ENCODE results near the gene AFG3L2.

AFG3L2 gene

DNA sequence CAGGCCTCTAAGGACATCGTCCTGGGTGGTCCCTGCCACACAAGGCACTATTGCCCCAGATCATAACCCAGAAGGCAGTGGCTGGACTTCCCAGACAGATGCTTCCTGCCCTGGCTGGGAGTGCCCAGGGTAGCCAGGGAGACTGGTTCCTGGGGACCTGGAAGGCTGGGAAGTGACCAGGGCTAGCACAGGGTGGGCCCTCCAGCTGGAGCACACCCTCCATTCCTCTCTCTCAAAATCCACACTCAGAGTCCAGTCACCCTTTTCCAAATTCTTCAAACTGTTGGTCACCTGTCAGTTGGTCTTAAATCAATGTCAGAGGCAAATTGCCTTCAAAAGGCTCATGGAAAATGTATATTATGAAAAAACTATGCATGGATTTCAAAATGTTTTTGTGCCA is 80.6 kb downstream of the AFG3L2 start:
- DNase-seq = no peak

DNA sequence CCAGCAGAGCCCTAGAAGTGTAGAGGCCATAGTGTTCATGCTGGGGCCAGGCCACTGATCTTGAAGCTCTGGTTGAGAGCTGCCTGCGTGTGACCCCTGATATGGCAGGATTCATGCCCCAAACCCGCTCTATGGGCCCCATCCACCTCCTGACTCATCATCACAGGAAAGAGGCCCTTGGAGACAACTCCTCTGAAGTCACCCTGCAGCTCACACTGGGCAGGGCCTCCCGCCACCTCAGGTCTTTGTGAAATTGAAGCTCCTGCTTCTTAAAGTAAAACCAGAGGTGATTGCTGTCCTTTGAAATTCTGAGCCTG is 81.0 kb downstream of the AFG3L2 start:
- no peak for DNase-seq

DNA sequence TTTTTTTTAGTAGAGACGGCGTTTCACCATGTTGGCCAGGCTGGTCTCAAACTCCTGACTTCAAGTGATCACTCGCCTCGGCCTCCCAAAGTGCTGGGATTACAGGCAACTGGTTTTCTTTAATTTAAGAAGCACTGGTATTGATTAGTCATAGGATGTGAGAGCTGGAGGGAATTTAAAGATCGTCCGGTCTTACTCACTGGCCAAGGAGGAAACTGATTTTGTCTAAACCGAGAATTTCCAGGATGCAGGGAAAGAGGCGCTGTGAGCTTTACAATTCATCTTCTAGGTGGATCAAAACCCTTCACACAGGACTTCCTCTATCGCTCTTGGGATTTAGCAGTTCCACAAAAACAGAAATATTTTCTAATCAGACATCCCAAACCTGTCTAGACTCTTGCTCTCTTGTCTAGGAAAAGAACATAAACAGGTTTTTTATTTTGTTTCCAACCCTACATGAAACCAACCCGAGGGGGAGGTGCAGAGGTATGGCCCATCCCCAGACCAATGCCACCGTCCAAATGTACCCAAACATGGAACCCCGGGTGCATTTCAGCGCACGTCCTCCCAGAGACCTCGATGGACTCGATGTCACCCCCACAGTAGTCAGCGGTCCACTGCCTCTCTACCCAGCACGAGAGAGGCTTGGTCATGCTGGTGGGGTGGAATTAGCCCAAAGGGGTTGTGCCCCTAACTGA is 81.5 kb downstream of the AFG3L2 start:
- DNase-seq = no peak

DNA sequence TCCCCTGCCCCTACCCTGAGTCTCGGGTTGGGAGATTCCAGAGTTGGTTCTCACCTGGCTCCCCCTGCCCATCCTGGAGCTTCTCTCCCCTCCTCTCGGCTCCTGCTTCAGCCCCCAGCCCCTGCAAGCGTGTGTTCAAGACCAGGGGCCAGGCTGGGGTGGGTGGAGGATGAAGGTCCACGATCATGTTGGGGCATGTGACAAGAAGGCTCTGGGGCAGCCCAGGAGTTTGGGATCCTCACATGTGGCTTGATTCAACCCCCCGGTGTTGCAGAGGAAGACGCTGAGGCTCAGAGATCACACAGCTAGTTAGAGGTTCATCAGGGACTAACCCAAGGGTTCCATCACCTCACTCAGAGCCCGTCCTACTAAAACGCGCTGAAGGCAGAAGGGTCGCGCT is 83.2 kb downstream of the AFG3L2 start:
- no peak for DNase-seq

DNA sequence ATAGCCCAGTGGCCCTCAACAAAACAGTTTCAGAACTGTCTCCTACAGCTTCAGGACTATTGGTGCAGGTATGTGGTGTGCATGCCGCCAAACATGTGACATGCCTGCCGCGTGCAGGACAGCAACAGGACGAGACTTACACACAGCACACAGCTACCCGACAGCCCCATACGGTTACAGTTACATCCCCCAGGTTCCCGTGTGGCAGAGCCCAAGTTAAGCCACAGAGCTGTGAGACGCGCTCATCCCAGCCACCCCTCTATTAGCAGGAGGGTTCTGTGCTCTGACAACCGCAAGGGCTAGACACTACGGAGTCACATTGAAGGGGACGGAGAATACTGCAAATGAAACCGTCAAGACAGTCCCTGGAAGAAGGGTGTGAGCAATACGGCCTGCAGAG is 85.3 kb downstream of the AFG3L2 start:
- DNase-seq = no peak

DNA sequence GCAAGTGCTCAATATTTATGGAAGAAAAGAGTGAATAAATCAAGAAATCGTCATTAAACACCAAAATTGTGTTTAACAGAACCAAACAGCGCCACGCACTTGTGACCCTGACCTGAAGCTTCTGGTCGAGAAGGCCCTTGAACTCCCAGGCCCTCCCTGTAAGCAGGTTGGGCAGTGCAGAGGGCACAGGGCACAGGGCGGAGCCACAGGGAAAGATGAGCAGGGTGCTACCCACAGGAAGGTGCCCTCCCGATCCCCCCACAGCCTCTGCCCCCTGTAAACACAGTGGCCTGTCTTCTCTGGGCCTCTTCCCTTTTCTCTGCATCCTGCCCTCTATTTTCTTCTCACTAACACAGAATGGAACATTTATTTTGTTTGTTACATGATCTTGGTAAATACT is 85.9 kb downstream of the AFG3L2 start:
- no peak for DNase-seq

DNA sequence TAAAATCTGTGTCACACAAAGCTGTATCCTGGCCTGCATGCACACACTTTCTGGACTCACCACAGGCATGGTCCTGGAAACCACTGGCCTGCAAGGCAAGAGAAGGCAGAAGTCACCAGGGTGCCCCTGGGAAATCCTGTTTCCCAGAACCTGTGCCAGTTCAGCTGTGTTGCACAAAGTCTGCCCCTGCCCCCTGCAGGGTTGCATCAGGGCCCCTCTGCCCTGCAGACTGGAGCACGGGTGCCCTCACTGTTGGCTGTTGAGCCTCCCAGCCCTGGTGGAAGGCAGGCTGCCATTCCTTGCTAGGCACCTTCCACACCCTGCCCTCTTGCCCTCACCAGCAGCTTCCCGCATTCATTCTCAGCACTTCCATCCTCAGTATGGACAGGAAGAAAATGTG is 86.9 kb downstream of the AFG3L2 start:
- no peak for DNase-seq

DNA sequence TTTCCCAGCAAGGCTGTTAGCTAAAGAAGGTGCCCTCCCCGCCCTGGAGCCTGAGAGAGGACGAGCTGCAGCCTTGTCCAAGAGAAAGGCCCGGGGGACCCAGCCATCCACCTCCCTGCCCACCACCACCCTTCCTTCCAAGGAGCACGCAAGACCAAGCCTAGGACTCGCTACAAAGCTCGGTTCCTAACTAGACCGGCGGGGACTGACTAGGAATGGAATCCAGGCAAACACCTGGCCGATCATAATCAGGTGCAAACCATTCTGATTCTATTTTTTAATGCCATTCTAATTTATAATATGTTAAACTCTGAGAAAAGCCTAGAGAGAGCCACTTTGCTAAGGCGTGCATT is 88.6 kb downstream of the AFG3L2 start:
- DNase-seq = no peak

DNA sequence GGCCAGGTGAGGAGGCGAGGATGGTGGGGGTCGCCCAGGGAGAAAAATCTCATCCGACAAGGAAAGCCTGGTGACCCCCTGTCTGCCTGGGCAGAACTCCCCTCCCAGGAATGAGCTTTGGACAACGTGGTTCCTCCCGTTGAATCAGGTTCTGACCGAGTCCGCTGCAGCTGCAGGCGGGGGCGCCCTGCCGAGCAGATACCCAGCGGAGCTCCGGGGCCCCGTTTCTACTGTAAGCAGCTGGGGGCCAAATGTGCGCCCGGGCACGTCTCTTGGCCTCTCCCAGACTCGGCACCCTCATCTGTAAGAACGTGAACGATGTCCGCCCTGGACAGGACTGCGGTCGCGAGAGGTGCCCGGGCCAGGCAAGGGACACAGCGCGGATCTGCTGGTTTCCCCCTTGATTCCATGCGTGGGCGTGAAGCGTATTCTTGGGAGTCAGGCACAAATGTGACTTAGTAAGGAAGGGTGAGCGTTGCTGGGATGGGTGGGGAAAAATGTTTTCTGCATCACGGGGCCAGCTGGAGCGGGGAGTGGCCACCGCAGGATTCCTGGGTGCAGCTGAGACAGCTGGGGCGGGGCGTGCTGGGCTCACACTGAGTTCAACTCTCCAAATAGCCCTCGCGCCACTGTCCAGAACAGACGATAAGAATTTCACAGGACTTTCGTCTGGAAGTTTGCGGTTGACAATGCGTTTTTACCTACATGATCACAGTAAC is 89.2 kb downstream of the AFG3L2 start:
- DNase-seq = peak; percentile 62

DNA sequence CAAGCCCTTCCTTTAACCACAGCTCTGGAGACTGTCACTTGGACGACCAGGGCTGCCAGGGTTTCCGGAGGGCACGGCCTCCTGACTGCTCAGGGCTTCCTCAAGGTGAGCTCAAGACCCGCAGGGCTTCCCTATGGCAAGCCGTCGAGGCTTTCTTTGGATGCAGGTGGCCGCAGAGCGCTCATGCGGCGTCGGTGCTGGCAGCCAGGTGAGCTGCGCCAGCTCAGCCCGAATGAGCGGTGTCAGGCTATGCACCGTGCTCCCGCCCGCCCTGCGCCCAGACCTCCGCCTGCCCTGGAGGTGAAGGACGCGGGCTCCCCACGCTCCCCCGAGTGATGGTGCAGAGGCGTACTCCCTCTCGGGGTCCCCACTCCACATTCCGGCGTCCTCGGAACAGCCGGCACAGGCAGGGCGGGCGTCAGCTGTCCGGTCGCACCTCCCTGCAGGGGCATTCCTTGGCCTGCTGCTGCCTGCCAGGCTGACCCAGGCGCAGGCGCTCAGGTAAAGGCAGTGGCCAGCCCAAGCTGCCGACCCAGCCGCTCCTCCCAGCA is 89.8 kb downstream of the AFG3L2 start:
- no peak for DNase-seq

DNA sequence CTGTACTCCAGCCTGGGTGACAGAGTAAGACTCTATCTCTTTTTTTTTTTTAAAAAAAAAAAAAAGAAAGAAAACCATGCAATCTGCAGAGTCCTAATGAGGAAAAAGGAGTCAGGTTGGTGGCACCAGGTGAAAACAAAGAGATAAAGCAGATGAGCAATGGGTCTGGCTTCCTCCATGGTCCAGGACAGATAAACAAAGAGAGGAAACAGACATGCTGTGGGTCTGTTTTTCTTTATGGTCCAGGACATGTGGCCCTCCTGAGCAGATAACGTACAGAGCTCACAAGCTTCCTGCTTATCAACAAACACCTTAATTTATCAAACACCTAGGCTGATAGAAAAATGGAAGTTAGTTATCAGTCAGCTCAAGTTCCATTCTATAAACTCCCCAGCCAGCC is 93.4 kb downstream of the AFG3L2 start:
- no peak for DNase-seq

DNA sequence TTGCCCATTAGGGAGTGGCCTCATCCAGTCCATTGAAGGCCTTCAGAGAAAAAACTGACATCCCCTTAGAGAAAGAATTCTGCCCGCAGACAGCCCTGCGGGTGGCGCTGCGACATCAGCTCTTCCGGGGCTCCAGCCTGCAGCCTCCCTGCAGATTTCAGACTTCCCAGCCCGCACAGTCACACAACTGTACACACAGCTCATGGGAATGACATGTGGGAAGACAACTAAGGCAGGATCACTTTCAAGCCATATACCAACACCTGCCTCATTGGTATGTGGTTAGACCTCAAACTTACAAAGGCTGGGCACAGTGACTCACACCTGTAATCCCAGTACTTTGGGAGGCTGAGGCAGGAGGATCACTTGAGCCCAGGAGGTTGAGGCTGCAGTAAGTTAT is 93.8 kb downstream of the AFG3L2 start:
- DNase-seq = no peak

DNA sequence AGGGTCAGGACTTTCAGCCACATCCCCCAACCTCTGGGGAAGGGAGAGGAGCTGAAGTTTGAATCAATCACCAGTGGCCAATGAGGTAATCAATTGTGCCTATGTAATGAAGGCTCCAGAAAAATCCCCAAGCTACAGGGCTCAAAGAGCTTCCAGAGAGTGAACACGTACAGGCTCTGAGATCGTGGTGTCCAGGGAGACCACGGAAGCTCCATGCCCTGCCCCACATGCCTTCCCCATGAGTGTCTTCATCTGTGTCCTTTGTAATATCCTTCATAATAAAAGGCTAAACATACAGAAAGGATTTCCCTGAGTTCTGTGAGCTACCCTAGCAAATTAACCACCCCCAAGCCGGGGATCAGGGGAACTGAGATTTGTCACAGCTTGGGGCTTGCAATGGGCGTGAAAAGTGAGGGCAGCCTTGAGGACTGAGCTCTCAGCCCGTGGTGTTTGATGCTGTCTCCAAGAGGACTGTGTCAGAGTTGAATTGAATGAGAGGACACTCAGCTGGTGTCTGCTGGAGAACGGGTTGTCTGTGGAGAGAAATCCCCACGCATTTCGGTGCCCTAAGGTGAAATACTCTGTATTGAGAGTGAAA is 94.5 kb downstream of the AFG3L2 start:
- no peak for DNase-seq

DNA sequence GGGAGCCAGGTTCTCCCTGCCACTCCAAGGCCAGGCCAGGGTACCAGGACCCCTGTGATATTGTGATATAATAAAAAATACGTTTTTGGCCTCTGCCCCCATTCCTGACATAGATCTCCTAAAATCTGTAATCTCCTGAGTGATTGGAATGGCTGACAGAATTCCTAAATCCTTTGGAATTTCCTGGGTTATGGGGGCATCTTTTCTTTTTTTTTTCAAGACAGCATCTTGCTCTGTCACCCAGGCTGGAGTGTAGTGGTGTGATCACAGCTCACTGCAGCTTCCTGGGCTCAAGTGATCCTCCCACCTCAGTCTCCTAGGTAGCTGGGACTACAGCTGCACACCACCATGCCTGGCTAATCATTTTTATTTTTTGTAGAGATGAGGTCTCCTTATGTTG is 95.2 kb downstream of the AFG3L2 start:
- no peak for DNase-seq

DNA sequence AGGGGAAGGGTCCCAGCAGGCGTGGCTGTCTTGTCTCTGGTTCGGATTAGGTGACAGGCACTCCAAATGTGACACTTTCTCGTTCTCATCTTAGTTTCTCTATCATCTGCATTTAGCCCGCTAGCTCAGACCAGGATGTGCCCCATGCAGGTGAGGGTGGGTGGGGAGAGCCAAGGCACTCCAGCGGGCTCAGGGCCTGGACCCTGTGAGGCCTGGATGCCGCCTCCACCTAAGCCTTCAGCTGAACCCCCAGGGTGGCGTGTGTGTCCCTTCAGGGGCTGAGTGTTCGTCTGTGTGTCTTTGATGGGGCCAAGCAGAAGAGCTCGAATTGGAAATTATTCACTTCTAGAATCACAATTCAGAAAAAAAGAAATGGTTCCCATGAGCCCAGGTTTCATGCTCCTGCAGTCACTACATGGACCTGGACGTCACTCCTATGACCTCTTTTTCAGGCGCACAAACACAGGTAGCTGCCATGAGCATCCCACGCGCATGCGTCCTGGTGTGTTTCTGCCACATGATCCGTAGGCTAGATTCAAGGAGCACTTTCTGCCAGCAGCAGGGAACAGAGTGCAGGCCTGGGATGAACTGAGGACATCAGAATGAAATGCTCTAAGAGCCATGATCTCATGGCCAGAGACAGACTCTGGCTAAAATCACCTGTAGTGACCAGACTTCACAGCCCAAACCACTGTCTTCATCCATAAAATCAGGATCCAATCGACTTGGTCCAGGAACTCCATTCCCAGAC is 97.1 kb downstream of the AFG3L2 start:
- DNase-seq = no peak

All from suppressor macrophage treated with lipopolysaccharide for 4 hours (primary cell).